WTC11 (cell line): ENCODE measurements around the gene GLOD4. TPM values are rescaled to one million over a fixed set of nuclear protein-coding genes. Genes with fewer than 3 reads are reported as not detected.
A peak's percentile ranks its signal among the peaks of the same experiment; 100 is the strongest.

ENCODE experiments used
- ATAC-seq: fragments of 200-7000 bp; cut with Tn5 transposase; 2 replicates; pipeline ENCODE4 v1.10.0; 2021; ENCODE audit warnings: mild to moderate bottlenecking, moderate library complexity
- CTCF ChIA-PET: fragments of 300-600 bp; sonication (Branson Sonifier 250); formaldehyde crosslinking; loops from one replicate; lab custom pipeline; 2021; ENCODE audit warnings: antibody characterized with exemption; lab: Charles Lee
- POLR2A ChIA-PET: fragments of 350-600 bp; sonication (Branson Sonifier 250); formaldehyde crosslinking; loops from one replicate; lab custom pipeline; 2021; ENCODE audit warnings: antibody characterized with exemption; lab: Charles Lee
- DNase-seq: peaks from one replicate; pipeline ENCODE4 v3.0.0; 2021; ENCODE audit warnings: low spot score
- H3K27ac Mint-ChIP-seq: 2 replicates; pipeline ENCODE4 v1.8.0; 2021; ENCODE audit warnings: mixed read lengths
- H3K27me3 Mint-ChIP-seq: 2 replicates; pipeline ENCODE4 v1.8.0; 2021; ENCODE audit warnings: low read depth, mild to moderate bottlenecking, moderate library complexity, mixed read lengths
- H3K36me3 Mint-ChIP-seq: 2 replicates; pipeline ENCODE4 v1.8.0; 2021; ENCODE audit warnings: mixed read lengths
- H3K4me1 Mint-ChIP-seq: 2 replicates; pipeline ENCODE4 v1.8.0; 2022; ENCODE audit warnings: mixed read lengths
- H3K4me3 Mint-ChIP-seq: 2 replicates; pipeline ENCODE4 v1.8.0; 2021; ENCODE audit warnings: mild to moderate bottlenecking, moderate library complexity, mixed read lengths
- H3K9me3 Mint-ChIP-seq: 2 replicates; pipeline ENCODE4 v1.8.0; 2021; ENCODE audit warnings: mixed read lengths
- ATF3 ChIP-seq: sonication (generic); formaldehyde crosslinking; conservative IDR thresholded peaks from 2 replicates; pipeline ENCODE4 v1.8.1; 2022; ENCODE audit warnings: mild to moderate bottlenecking, missing genetic modification reagents
- CDX4 ChIP-seq: fragments of 250-450 bp; sonication (Bioruptor Pico); IDR thresholded peaks from 2 replicates; pipeline ENCODE4 v1.9.0; 2021; ENCODE audit warnings: moderate library complexity, mild to moderate bottlenecking, inconsistent platforms, borderline replicate concordance
- CTCF ChIP-seq: fragments of 200-600 bp; IDR thresholded peaks from 2 replicates; pipeline ENCODE4 v1.8.0; 2022; ENCODE audit warnings: antibody characterized with exemption
- E2F5 ChIP-seq: sonication (generic); formaldehyde crosslinking; IDR thresholded peaks from 2 replicates; pipeline ENCODE4 v1.8.1; 2022; ENCODE audit warnings: mild to moderate bottlenecking, moderate library complexity, missing genetic modification reagents
- GTF2I ChIP-seq: fragments of 250-450 bp; sonication (Bioruptor Pico); conservative IDR thresholded peaks from 2 replicates; pipeline ENCODE4 v1.4.0; 2021; ENCODE audit warnings: mild to moderate bottlenecking
- JUN ChIP-seq: sonication (generic); formaldehyde crosslinking; IDR thresholded peaks from 2 replicates; pipeline ENCODE4 v1.8.0; 2023; ENCODE audit warnings: mild to moderate bottlenecking, missing genetic modification reagents
- MLX ChIP-seq: sonication (generic); formaldehyde crosslinking; IDR thresholded peaks from 2 replicates; pipeline ENCODE4 v1.8.1; 2023; ENCODE audit warnings: mild to moderate bottlenecking, missing genetic modification reagents, moderate library complexity
- MYBL2 ChIP-seq: sonication (generic); formaldehyde crosslinking; IDR thresholded peaks from 2 replicates; pipeline ENCODE4 v1.8.1; 2023; ENCODE audit warnings: mild to moderate bottlenecking, moderate library complexity, missing genetic modification reagents
- NFATC4 ChIP-seq: fragments of 250-450 bp; sonication (Bioruptor Pico); IDR thresholded peaks from 2 replicates; pipeline ENCODE4 v1.9.0; 2021; ENCODE audit warnings: mild to moderate bottlenecking
- NR3C1 ChIP-seq: sonication (generic); formaldehyde crosslinking; conservative IDR thresholded peaks from 2 replicates; pipeline ENCODE4 v1.8.1; 2023; ENCODE audit warnings: low read depth, mild to moderate bottlenecking, missing genetic modification reagents
- PREB ChIP-seq: sonication (generic); formaldehyde crosslinking; IDR thresholded peaks from 2 replicates; pipeline ENCODE4 v1.8.1; 2022; ENCODE audit warnings: mild to moderate bottlenecking, missing genetic modification reagents, moderate library complexity, borderline replicate concordance
- PRRX2 ChIP-seq: fragments of 250-450 bp; sonication (Bioruptor Pico); IDR thresholded peaks from 2 replicates; pipeline ENCODE4 v1.8.0; 2021; ENCODE audit warnings: mild to moderate bottlenecking
- RORB ChIP-seq: fragments of 250-450 bp; sonication (Bioruptor Pico); IDR thresholded peaks from 2 replicates; pipeline ENCODE4 v1.9.0; 2021; ENCODE audit warnings: mild to moderate bottlenecking
- TEAD4 ChIP-seq: sonication (generic); formaldehyde crosslinking; IDR thresholded peaks from 2 replicates; pipeline ENCODE4 v1.8.0; 2022; ENCODE audit warnings: mild to moderate bottlenecking, missing genetic modification reagents
- ZMAT4 ChIP-seq: fragments of 250-450 bp; sonication (Bioruptor Pico); IDR thresholded peaks from 2 replicates; pipeline ENCODE4 v1.9.0; 2021; ENCODE audit warnings: mild to moderate bottlenecking
- ZNF232 ChIP-seq: sonication (generic); formaldehyde crosslinking; IDR thresholded peaks from 2 replicates; pipeline ENCODE4 v1.8.0; 2022; ENCODE audit warnings: mild to moderate bottlenecking, missing genetic modification reagents
- ZNF263 ChIP-seq: sonication (generic); formaldehyde crosslinking; IDR thresholded peaks from 2 replicates; pipeline ENCODE4 v1.8.1; 2022; ENCODE audit warnings: low read depth, mild to moderate bottlenecking, moderate library complexity, missing genetic modification reagents
- ZNF416 ChIP-seq: fragments of 250-450 bp; sonication (Bioruptor Pico); IDR thresholded peaks from 2 replicates; pipeline ENCODE4 v1.9.0; 2021; ENCODE audit warnings: mild to moderate bottlenecking, inconsistent platforms
- ZNF425 ChIP-seq: fragments of 250-450 bp; sonication (Bioruptor Pico); conservative IDR thresholded peaks from 2 replicates; pipeline ENCODE4 v1.9.0; 2021; ENCODE audit warnings: mild to moderate bottlenecking
- total RNA-seq: library from RNA; stranded (reverse); gene quantifications from 3 replicates; pipeline ENCODE4 v1.2.3, GENCODE V29; 2021

Gene GLOD4
- total RNA-seq, 1 experiment from 2014 or later: 69.0 TPM

- TF ChIP-seq ZNF263 (no peak), ATF3 (CRISPR knock-in tag) (no peak), NR3C1 (CRISPR knock-in tag) (no peak), CDX4 (no peak), PREB (CRISPR knock-in tag) (no peak), ZMAT4 (CRISPR knock-in tag) (no peak), GTF2I (CRISPR knock-in tag) (no peak), ZNF425 (CRISPR knock-in tag) (no peak), CTCF (no peak), PRRX2 (CRISPR knock-in tag) (no peak), ZNF232 (no peak)
- Mint-ChIP-seq H3K27ac (peak overlapping the region; percentile 74; the same call in 1 of the 2 replicates), H3K36me3 (peaks cover 79% of the 10 kb centered on the region), H3K4me3 (no peak overlapping the region), H3K9me3 (peaks cover 4% of the 10 kb centered on the region), H3K4me1 (no peaks in the 10 kb centered on the region), H3K27me3 (no peaks in the 10 kb centered on the region)
- POLR2A ChIA-PET: no interaction called here
- CTCF ChIA-PET: no interaction called here
- ATAC-seq (no peak), DNase-seq (no peak)
Observed at GRCh38 chr17:743139-743538, 38.9 kb downstream of the GLOD4 start.

GRCh38 chr17:742147-742793, 39.8 kb downstream of the GLOD4 start:
- POLR2A ChIA-PET: no interaction called here
- CTCF ChIA-PET: interaction anchor here (0.6 to 1.1 kb wide), 5 partner anchors 9 to 314 kb away, joined by 3 to 5 read pairs (median 4); partner anchors contain the start of gene TIMM22

More at GRCh38 chr17:742147-742793, 39.8 kb downstream of the GLOD4 start:
- H3K27ac Mint-ChIP-seq: no peak overlapping the region
- DNase-seq (no peak), ATAC-seq (peak; percentile 14; the same call in 1 of the 2 replicates)
- no peak overlapping the region for H3K4me3 Mint-ChIP-seq
- no peaks in the 10 kb centered on the region for H3K4me1 Mint-ChIP-seq
- TF ChIP-seq ZNF416 (CRISPR knock-in tag) (no peak), MLX (CRISPR knock-in tag) (no peak), JUN (no peak), TEAD4 (CRISPR knock-in tag) (no peak), E2F5 (CRISPR knock-in tag) (no peak), NFATC4 (CRISPR knock-in tag) (no peak), MYBL2 (CRISPR knock-in tag) (no peak), RORB (CRISPR knock-in tag) (no peak), ZNF425 (CRISPR knock-in tag) (no peak)
- H3K9me3 Mint-ChIP-seq: no peaks in the 10 kb centered on the region
- no peaks in the 10 kb centered on the region for H3K27me3 Mint-ChIP-seq
- H3K36me3 Mint-ChIP-seq: peaks cover 76% of the 10 kb centered on the region
